GM20000 (cell line): ENCODE results near the gene KIT.
"Not testable (repeated sequence)": the region's sequence is repeated elsewhere in the genome, so short reads cannot be mapped to it uniquely, and the experiment has no call there.

Experiments
- DNase-seq: peaks from one replicate; pipeline ENCODE4 v3.0.0; 2012; ENCODE audit warnings: low spot score
- TF ChIP-seq, protein P1 (sequence below): IDR thresholded peaks from 2 replicates; pipeline ENCODE4 v1.5.1; 2012; ENCODE audit warnings: mild to moderate bottlenecking, control low read depth; ENCODE audit errors: extremely low read depth, missing control alignments

Gene KIT

DNA sequence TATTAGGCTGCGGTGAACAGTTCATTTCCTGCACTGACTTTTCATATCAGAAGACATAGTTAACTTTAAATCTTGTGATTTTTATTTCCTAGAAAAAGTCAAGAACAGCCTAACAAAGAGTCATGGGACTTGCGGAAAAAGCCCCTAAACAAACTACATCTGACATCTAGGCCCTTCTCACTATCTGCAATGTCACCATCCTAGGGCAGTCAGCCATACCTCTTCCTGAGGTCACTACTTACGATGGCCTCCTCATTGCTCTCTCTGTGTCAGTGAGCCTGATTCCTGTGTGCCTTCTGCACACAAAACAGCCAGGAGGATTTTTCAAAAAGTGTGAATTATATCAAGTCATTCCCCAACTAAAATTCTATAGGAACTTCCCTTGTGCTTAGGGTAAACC, 22.4 kb upstream of the KIT start:
- no peak for DNase-seq
- TF ChIP-seq, protein P1, sequence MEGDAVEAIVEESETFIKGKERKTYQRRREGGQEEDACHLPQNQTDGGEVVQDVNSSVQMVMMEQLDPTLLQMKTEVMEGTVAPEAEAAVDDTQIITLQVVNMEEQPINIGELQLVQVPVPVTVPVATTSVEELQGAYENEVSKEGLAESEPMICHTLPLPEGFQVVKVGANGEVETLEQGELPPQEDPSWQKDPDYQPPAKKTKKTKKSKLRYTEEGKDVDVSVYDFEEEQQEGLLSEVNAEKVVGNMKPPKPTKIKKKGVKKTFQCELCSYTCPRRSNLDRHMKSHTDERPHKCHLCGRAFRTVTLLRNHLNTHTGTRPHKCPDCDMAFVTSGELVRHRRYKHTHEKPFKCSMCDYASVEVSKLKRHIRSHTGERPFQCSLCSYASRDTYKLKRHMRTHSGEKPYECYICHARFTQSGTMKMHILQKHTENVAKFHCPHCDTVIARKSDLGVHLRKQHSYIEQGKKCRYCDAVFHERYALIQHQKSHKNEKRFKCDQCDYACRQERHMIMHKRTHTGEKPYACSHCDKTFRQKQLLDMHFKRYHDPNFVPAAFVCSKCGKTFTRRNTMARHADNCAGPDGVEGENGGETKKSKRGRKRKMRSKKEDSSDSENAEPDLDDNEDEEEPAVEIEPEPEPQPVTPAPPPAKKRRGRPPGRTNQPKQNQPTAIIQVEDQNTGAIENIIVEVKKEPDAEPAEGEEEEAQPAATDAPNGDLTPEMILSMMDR: no peak

DNA sequence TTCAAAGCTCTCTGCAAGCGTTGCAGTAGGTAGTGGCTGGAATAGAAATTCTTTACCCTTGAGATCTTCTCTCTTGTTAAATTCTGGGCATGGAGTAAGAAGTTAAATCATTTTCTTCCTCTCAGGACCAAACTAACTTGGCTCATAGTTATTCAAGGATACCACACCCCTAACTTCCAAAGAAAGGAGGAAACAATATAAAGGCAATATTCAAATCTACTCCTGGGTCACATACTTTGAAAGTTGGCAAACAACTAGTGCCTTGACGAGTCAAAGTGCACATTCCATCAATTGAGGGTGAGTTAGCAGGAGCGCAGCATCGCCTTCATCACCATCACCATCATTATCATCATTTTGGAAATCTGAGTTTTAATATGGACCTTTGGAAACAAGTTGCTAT, 20.4 kb upstream of the KIT start:
- no peak for DNase-seq
- TF ChIP-seq, protein P1: no peak

DNA sequence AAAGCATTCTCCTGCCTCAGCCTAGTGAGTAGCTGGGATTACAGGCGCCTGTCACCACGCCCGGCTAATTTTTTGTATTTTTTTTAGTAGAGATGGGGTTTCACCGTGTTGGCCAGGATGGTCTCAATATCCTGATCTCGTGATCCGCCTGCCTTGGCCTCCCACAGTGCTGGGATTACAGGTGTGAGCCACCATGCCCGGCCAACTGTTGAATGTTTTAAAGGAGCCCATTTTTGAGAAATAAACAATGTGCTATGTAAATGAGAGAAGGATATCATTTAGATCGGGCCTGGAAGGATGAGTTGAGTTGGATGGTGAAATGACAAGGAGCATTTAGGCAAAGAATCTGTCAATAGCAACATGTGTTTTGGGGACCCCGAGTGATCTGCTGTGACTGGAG, 16.7 kb upstream of the KIT start:
- DNase-seq: not testable (repeated sequence)

DNA sequence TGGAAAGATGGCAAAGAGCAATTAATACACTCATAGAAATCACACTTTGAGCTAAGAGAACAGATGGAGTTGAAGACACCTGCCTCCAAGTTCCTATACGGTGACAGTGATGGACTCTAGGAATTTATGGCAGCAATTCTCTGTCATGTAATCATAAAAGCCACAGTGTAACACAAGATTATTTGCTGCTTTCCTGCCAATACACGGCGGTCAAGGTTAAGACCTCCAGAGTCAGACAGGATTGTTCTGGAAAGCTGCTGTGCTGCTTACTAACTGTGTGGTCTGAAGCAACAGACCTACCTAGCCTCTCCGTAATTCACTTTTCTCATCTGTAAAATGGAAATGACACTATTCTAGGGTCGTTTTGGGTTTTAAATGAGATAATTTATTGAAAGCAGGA, 14.6 kb upstream of the KIT start:
- TF ChIP-seq, protein P1: no peak

DNA sequence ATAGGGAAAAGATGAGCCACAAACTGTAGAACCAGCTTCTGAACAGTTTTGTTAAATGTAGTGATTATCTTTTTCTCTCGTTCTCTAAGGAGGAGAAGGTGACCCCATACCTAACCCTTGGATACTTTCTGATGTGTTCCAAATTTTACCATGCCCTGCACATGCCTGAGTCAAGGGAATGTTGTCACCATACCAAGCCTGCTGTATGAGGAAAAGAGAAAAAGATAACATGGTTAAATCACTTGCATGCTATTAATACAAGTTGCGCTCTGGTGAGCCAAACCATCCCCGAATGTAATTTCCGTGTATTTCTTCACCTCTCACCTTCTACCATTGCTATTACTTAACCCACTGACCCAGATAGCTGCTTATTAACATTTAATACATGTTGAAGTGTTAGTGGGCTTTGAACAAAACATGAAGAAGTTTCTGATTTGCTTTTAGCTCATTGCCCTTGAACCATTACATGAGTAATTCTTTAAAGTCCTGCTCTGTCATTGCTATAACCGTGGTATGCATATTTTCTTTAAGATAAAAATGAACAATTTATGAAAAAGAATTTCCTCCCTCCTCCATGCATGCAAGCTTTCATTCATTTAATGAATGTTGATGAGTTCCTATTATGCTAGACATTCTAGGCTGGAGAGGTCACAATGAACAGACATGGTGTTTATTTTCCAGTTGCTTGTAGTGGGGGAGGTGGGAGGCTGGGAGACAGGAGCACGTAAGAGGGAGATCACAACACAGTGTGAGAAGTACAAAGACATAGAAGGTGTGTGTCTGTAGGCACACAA, 13.6 kb upstream of the KIT start:
- TF ChIP-seq, protein P1: no peak
- DNase-seq: no peak

More for the DNA sequence above, 14.6 kb upstream of the KIT start:
- DNase-seq: no peak

DNA sequence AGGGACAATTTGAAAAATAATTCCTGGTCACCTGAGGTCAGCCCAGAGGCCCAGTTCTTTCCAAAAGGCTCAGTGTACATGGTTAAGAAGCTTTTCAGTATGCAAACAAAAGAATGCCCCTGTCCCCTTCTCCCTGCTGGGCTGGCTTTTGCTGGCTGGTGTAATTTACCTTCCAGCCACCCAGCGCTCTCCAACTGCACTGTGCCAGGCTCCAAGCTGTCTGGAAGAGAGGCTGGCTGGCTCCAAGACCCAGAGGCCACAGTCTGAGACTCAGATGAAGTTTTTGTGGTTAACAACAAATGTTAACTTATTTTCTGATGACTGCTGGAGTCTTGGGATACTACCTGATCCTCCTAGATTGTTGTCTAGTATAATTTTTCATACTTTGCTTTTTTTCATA, 11.9 kb upstream of the KIT start:
- TF ChIP-seq, protein P1: no peak
- DNase-seq: no peak

DNA sequence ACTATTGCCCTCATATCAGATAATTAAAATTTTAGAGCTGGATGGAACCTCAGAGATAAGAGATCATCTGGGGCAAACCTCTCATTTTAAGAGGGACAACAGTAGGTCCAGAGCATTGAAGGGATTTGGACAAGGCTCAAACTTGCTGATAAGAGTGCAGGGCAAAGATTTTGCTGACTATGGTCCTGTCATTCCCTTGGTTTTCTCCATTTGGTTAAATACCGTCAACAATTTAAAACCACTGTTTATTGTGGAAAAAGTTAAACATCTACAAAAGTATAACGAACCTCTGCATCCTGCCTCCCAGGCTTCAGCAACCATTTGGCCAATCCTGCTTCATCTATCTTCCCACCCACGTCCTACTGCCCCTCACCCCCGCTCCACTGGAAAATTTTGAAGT, 10.7 kb upstream of the KIT start:
- DNase-seq: no peak
- TF ChIP-seq, protein P1: no peak

DNA sequence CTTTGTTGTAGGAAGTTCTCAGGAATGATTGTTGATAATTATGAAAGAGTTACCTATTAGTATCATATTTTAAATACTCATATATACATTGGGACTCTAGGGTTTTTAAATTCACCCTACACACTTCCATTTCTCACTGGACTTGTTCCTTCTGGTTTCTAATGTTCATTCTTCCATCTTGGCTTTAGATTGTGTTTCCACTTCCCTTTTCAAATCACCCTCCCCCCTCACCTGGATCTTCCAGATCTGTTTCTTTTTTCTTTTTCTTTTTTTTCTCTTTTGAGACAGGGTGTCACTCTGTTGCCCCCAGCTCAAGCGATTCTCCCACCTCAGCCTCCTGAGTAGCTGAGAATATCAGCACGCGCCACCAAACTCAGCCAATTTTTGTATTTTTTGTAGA, 6.7 kb upstream of the KIT start:
- DNase-seq: no peak
- TF ChIP-seq, protein P1: no peak
